Neural cell (in vitro differentiated cells): ENCODE results near the gene CD164. TPM values are rescaled to one million over a fixed set of nuclear protein-coding genes. Genes with fewer than 3 reads are reported as not detected.

Source experiments
- H2AFZ ChIP-seq: fragments of 200-600, 300-800 bp; sonication (generic), shearing (Covaris generic); 2 replicates; pipeline ENCODE4 v1.6.0; 2014; ENCODE audit warnings: low read depth, mild to moderate bottlenecking, antibody characterized with exemption, low read length, moderate library complexity
- H3F3A ChIP-seq: fragments of 200-600 bp; shearing (Covaris generic); 2 replicates; pipeline ENCODE4 v1.6.1; 2016; ENCODE audit warnings: mild to moderate bottlenecking, moderate library complexity, mixed read lengths, antibody characterized with exemption, low read length; ENCODE audit not compliant: insufficient read depth, poor library complexity, severe bottlenecking
- H3K27ac ChIP-seq: fragments of 200-600, 300-800 bp; sonication (generic), shearing (Covaris generic); 2 replicates; pipeline ENCODE4 v1.5.1; 2014; ENCODE audit warnings: mild to moderate bottlenecking, low read length, moderate library complexity
- H3K27me3 ChIP-seq: fragments of 300-800, 200-600 bp; sonication (generic), shearing (Covaris generic); 2 replicates; pipeline ENCODE4 v1.6.0; 2014; ENCODE audit warnings: mild to moderate bottlenecking, low read depth, low read length, moderate library complexity; ENCODE audit not compliant: insufficient read depth
- H3K36me3 ChIP-seq: fragments of 300-800, 200-600 bp; sonication (generic), shearing (Covaris generic); 2 replicates; pipeline ENCODE4 v1.5.1; 2014; ENCODE audit warnings: mild to moderate bottlenecking, antibody characterized with exemption, low read length, moderate library complexity; ENCODE audit not compliant: insufficient read depth
- H3K4me2 ChIP-seq: fragments of 300-800, 200-600 bp; sonication (generic), shearing (Covaris generic); 2 replicates; pipeline ENCODE4 v1.6.0; 2014; ENCODE audit warnings: mild to moderate bottlenecking, low read length
- H3K4me3 ChIP-seq: fragments of 300-800, 200-600 bp; sonication (generic), shearing (Covaris generic); 2 replicates; pipeline ENCODE4 v1.5.1; 2014; ENCODE audit warnings: mild to moderate bottlenecking, low read length, moderate library complexity
- H3K79me2 ChIP-seq: fragments of 200-600 bp; shearing (Covaris generic); replicated peaks from 2 replicates; pipeline ENCODE4 v1.6.0; 2014; ENCODE audit warnings: mild to moderate bottlenecking, low read length, moderate library complexity; ENCODE audit not compliant: insufficient read depth
- H3K9ac ChIP-seq: fragments of 300-800, 200-600 bp; sonication (generic), shearing (Covaris generic); 2 replicates; pipeline ENCODE4 v1.6.1; 2016; ENCODE audit warnings: mild to moderate bottlenecking, low read length, mixed read lengths
- H3K9me2 ChIP-seq: fragments of 200-600 bp; shearing (Covaris generic); 2 replicates; pipeline ENCODE4 v1.6.1; 2016; ENCODE audit warnings: mild to moderate bottlenecking, low read length, mixed read lengths; ENCODE audit not compliant: insufficient read depth
- H3K9me3 ChIP-seq: fragments of 200-600, 300-800 bp; sonication (generic), shearing (Covaris generic); 2 replicates; pipeline ENCODE4 v1.6.1; 2016; ENCODE audit warnings: mild to moderate bottlenecking, mixed run types, low read length, moderate library complexity, mixed read lengths
- H4K20me1 ChIP-seq: fragments of 200-600 bp; shearing (Covaris generic); 2 replicates; pipeline ENCODE4 v1.6.1; 2016; ENCODE audit warnings: mild to moderate bottlenecking, mixed run types; ENCODE audit not compliant: insufficient read depth
- CTCF ChIP-seq: fragments of 450-650 bp; IDR thresholded peaks from 2 replicates; pipeline ENCODE4 v1.5.1; 2014; ENCODE audit warnings: antibody characterized with exemption, mild to moderate bottlenecking, moderate library complexity; ENCODE audit not compliant: poor library complexity, severe bottlenecking
- EP300 ChIP-seq: fragments of 450-650 bp; conservative IDR thresholded peaks from 2 replicates; pipeline ENCODE4 v1.6.1; 2014; ENCODE audit warnings: antibody characterized with exemption, mild to moderate bottlenecking, moderate library complexity; ENCODE audit not compliant: poor library complexity, severe bottlenecking
- EZH2 ChIP-seq: fragments of 200-600, 300-800 bp; shearing (Covaris generic), sonication (generic); IDR thresholded peaks from 2 replicates; pipeline ENCODE4 v1.6.1; 2014; ENCODE audit warnings: antibody characterized with exemption, low read length, borderline replicate concordance, mild to moderate bottlenecking; ENCODE audit not compliant: insufficient read depth, poor library complexity, severe bottlenecking
- MXI1 ChIP-seq: fragments of 450-650 bp; conservative IDR thresholded peaks from 2 replicates; pipeline ENCODE4 v1.6.1; 2014; ENCODE audit warnings: antibody characterized with exemption, mild to moderate bottlenecking; ENCODE audit not compliant: poor library complexity, severe bottlenecking
- POLR2AphosphoS5 ChIP-seq: IDR thresholded peaks from 2 replicates; pipeline ENCODE4 v1.6.1; 2012
- RAD21 ChIP-seq: fragments of 450-650 bp; conservative IDR thresholded peaks from 2 replicates; pipeline ENCODE4 v1.6.1; 2014; ENCODE audit warnings: antibody characterized with exemption, mild to moderate bottlenecking, moderate library complexity
- REST ChIP-seq: IDR thresholded peaks from 2 replicates; pipeline ENCODE4 v1.6.1; 2012; ENCODE audit warnings: borderline replicate concordance
- SMC3 ChIP-seq: fragments of 450-650 bp; conservative IDR thresholded peaks from 2 replicates; pipeline ENCODE4 v1.6.1; 2014; ENCODE audit warnings: antibody characterized with exemption, mild to moderate bottlenecking, moderate library complexity; ENCODE audit not compliant: poor library complexity
- TAF1 ChIP-seq: IDR thresholded peaks from 2 replicates; pipeline ENCODE4 v1.6.1; 2012; ENCODE audit warnings: low read depth
- polyA plus RNA-seq: library from polyadenylated mRNA; depleted of rRNA; stranded (reverse); fragments of >200 nt; gene quantifications from 2 replicates; pipeline ENCODE4 v1.2.3, GENCODE V29; 2014

The CD164 gene
- polyA plus RNA-seq, 1 donor from 2014 or later, result 42.6 TPM

- Histone ChIP-seq H4K20me1 (no peaks in the 10 kb centered on the region), H3K27ac (no peak overlapping the region), H3K9ac (no peak overlapping the region), H3K36me3 (no peaks in the 10 kb centered on the region), H3K27me3 (no peaks in the 10 kb centered on the region), H3K9me3 (no peaks in the 10 kb centered on the region), H3F3A (no peaks in the 10 kb centered on the region), H2AFZ (no peak overlapping the region), H3K79me2 (no peaks in the 10 kb centered on the region), H3K9me2 (no peaks in the 10 kb centered on the region), H3K4me2 (no peak overlapping the region), H3K4me3 (no peak overlapping the region)
- TF ChIP-seq SMC3 (no peak), EZH2 (no peak), POLR2AphosphoS5 (no peak), RAD21 (no peak), TAF1 (no peak), CTCF (no peak), EP300 (no peak), REST (no peak), MXI1 (no peak)
Observed at GRCh38 chr6:109330263-109330662, 52.0 kb downstream of the CD164 start.

DNA sequence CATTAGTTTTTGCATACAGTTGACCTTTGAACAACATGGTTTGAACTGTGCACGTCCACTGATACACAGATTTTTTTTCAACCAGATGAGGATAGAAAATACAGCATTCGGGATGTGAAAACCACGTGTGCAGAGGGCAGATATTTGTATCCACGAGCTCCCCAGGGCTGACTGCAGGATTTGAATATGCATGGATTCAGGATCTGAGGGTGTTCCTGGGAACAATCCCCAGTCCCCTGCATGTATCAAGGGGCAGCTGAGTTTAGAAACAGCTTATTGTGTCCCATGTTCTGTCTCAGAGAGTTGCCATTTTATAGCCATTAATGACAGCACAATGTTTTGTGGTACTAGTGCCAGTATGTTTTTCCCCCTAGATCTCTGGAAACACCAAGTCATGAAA lies 53.6 kb downstream of the CD164 start:
- Histone ChIP-seq H3K27ac (no peak overlapping the region), H3K4me3 (no peak overlapping the region), H3K36me3 (no peaks in the 10 kb centered on the region), H3K27me3 (no peaks in the 10 kb centered on the region), H3K9ac (no peak overlapping the region), H3K79me2 (no peaks in the 10 kb centered on the region), H3K4me2 (no peak overlapping the region), H2AFZ (no peak overlapping the region), H3K9me3 (no peaks in the 10 kb centered on the region), H4K20me1 (no peaks in the 10 kb centered on the region), H3F3A (no peaks in the 10 kb centered on the region), H3K9me2 (no peaks in the 10 kb centered on the region)
- TF ChIP-seq EZH2 (no peak), SMC3 (no peak), RAD21 (no peak), REST (no peak)
